GM12892 (cell line): ENCODE results near the gene FUNDC2.
"Not testable (repeated sequence)": the region's sequence is repeated elsewhere in the genome, so short reads cannot be mapped to it uniquely, and the experiment has no call there.

Experiments used
- DNase-seq: peaks from one replicate; pipeline ENCODE4 v3.0.0; 2011; ENCODE audit not compliant: insufficient read length
- FAIRE-seq: peaks from 2 replicates; lab custom pipeline; 2011; peaks lifted over from hg19 to GRCh38; lab: Jason Lieb, UNC
- POLR2A ChIP-seq: IDR thresholded peaks from 2 replicates; pipeline ENCODE4 v1.6.1; 2011; ENCODE audit warnings: low read depth, low read length, control low read depth
- POLR2AphosphoS5 ChIP-seq: IDR thresholded peaks from 2 replicates; pipeline ENCODE4 v1.6.1; 2011; ENCODE audit warnings: low read depth, low read length, control low read depth
- TAF1 ChIP-seq: IDR thresholded peaks from 2 replicates; pipeline ENCODE4 v1.6.1; 2011; ENCODE audit warnings: low read depth, mild to moderate bottlenecking, control low read depth, low read length, borderline replicate concordance

The FUNDC2 gene

GRCh38 chrX:155000841-155001240 is 25.8 kb upstream of the FUNDC2 start:
- DNase-seq (no peak), FAIRE-seq (no peak)
- TF ChIP-seq POLR2A, result no peak
- no peak for TF ChIP-seq POLR2AphosphoS5
- no peak for TF ChIP-seq TAF1

GRCh38 chrX:155001873-155002272 is 24.8 kb upstream of the FUNDC2 start:
- FAIRE-seq, result no peak
- TF ChIP-seq TAF1 (no peak), POLR2AphosphoS5 (no peak), POLR2A (no peak)
- DNase-seq, result no peak

- FAIRE-seq, result no peak
- TF ChIP-seq POLR2A, result no peak
- no peak for TF ChIP-seq TAF1
- TF ChIP-seq POLR2AphosphoS5, result no peak
- DNase-seq, result no peak
Measured at GRCh38 chrX:155005190-155005589, 21.5 kb upstream of the FUNDC2 start.

GRCh38 chrX:155006379-155006778 is 20.3 kb upstream of the FUNDC2 start:
- not testable (repeated sequence) for DNase-seq
- peak; percentile 33 for FAIRE-seq

GRCh38 chrX:155006913-155007671 is 19.6 kb upstream of the FUNDC2 start:
- not testable (repeated sequence) for FAIRE-seq, DNase-seq

GRCh38 chrX:155008578-155008977 is 18.1 kb upstream of the FUNDC2 start:
- not testable (repeated sequence) for DNase-seq, FAIRE-seq

- no peak for DNase-seq
- TF ChIP-seq TAF1, result no peak
- no peak for TF ChIP-seq POLR2AphosphoS5
- TF ChIP-seq POLR2A, result no peak
- FAIRE-seq, result no peak
Measured at GRCh38 chrX:155009994-155010472, 16.6 kb upstream of the FUNDC2 start.

GRCh38 chrX:155020591-155020990 is 6.1 kb upstream of the FUNDC2 start:
- TF ChIP-seq POLR2A (no peak), POLR2AphosphoS5 (no peak), TAF1 (no peak)
- FAIRE-seq, result no peak
- DNase-seq, result no peak

GRCh38 chrX:155022585-155022984 is 4.1 kb upstream of the FUNDC2 start, which contains the start of gene F8:
TSS of gene F8 (minus strand) at chrX:155022723. CDS start at chrX:155022552, 171 bp downstream.
- TF ChIP-seq POLR2A (no peak), POLR2AphosphoS5 (no peak), TAF1 (no peak)
- no peak for FAIRE-seq
- DNase-seq, result no peak

- TF ChIP-seq TAF1 (no peak), POLR2A (no peak), POLR2AphosphoS5 (no peak)
- no peak for DNase-seq
- no peak for FAIRE-seq
Measured at GRCh38 chrX:155023907-155024833, 2.5 kb upstream of the FUNDC2 start.

- DNase-seq (no peak), FAIRE-seq (no peak)
- TF ChIP-seq POLR2AphosphoS5 (no peak), TAF1 (no peak), POLR2A (no peak)
Measured at GRCh38 chrX:155026420-155026726, 271 bp upstream of the FUNDC2 start.

GRCh38 chrX:155027509-155028066 is 944 bp downstream of the FUNDC2 start:
- DNase-seq (no peak), FAIRE-seq (no peak)
- TF ChIP-seq POLR2A, result no peak
- no peak for TF ChIP-seq POLR2AphosphoS5
- TF ChIP-seq TAF1, result no peak
